DND-41 (cell line): Measurements from ENCODE around the gene RFNG.

Experiments
- ATAC-seq: fragments of 200-7000 bp; cut with Tn5 transposase; 3 replicates; pipeline ENCODE4 v1.9.1; 2021; ENCODE audit warnings: low read depth; ENCODE audit not compliant: insufficient read depth
- DNase-seq: peaks from one replicate; pipeline ENCODE4 v3.0.0-alpha.2; 2020
- H2AFZ ChIP-seq: 2 replicates; pipeline ENCODE4 v1.6.0; 2012; ENCODE audit warnings: low read depth, low read length
- H3K27ac ChIP-seq: 2 replicates; pipeline ENCODE4 v1.5.1; 2012; ENCODE audit warnings: low read length, inconsistent platforms
- H3K27me3 ChIP-seq: fragments of 200-600 bp; sonication (generic); 2 replicates; pipeline ENCODE4 v1.6.0; 2012; ENCODE audit warnings: low read length, mild to moderate bottlenecking, inconsistent platforms; ENCODE audit not compliant: insufficient read depth, poor library complexity
- H3K36me3 ChIP-seq: 2 replicates; pipeline ENCODE4 v1.5.1; 2012; ENCODE audit warnings: low read length, inconsistent platforms; ENCODE audit not compliant: insufficient read depth
- H3K4me1 ChIP-seq: 2 replicates; pipeline ENCODE4 v1.5.1; 2012; ENCODE audit warnings: mild to moderate bottlenecking, low read length; ENCODE audit not compliant: insufficient read depth
- H3K4me2 ChIP-seq: 2 replicates; pipeline ENCODE4 v1.6.0; 2012; ENCODE audit warnings: mild to moderate bottlenecking, moderate library complexity, low read length, inconsistent platforms; ENCODE audit not compliant: insufficient read depth
- H3K4me3 ChIP-seq, 2 experiments: fragments of 200-600 bp in 1 of 2; shearing (Covaris generic) in 1 of 2; 2 replicates each; pipeline ENCODE4 v1.5.1; 2012 to 2016; ENCODE audit warnings: inconsistent platforms in 2 of 2, low read length in 2 of 2, mild to moderate bottlenecking in 2 of 2, low read depth in 1 of 2, moderate library complexity in 1 of 2
- H3K79me2 ChIP-seq: 2 replicates; pipeline ENCODE4 v1.6.0; 2012; ENCODE audit warnings: low read length, inconsistent platforms; ENCODE audit not compliant: insufficient read depth
- H3K9ac ChIP-seq: 2 replicates; pipeline ENCODE4 v1.6.0; 2012; ENCODE audit warnings: low read depth, mild to moderate bottlenecking, inconsistent platforms, low read length, moderate library complexity
- H3K9me3 ChIP-seq: 2 replicates; pipeline ENCODE4 v1.5.1; 2012; ENCODE audit warnings: low read length, moderate library complexity, mild to moderate bottlenecking, inconsistent platforms; ENCODE audit not compliant: insufficient read depth, severe bottlenecking
- H4K20me1 ChIP-seq: 2 replicates; pipeline ENCODE4 v1.6.0; 2012; ENCODE audit warnings: low read length; ENCODE audit not compliant: insufficient read depth
- CTCF ChIP-seq: IDR thresholded peaks from 2 replicates; pipeline ENCODE4 v1.5.1; 2012; ENCODE audit warnings: borderline replicate concordance, low read length, moderate library complexity, mild to moderate bottlenecking; ENCODE audit not compliant: poor library complexity, severe bottlenecking; ENCODE audit errors: extremely low read depth
- EZH2 ChIP-seq: IDR thresholded peaks from 3 replicates; pipeline ENCODE4 v1.6.1; 2012; ENCODE audit warnings: borderline replicate concordance, low read depth, mild to moderate bottlenecking, moderate library complexity, low read length, inconsistent platforms; ENCODE audit not compliant: severe bottlenecking

Gene RFNG

DNA sequence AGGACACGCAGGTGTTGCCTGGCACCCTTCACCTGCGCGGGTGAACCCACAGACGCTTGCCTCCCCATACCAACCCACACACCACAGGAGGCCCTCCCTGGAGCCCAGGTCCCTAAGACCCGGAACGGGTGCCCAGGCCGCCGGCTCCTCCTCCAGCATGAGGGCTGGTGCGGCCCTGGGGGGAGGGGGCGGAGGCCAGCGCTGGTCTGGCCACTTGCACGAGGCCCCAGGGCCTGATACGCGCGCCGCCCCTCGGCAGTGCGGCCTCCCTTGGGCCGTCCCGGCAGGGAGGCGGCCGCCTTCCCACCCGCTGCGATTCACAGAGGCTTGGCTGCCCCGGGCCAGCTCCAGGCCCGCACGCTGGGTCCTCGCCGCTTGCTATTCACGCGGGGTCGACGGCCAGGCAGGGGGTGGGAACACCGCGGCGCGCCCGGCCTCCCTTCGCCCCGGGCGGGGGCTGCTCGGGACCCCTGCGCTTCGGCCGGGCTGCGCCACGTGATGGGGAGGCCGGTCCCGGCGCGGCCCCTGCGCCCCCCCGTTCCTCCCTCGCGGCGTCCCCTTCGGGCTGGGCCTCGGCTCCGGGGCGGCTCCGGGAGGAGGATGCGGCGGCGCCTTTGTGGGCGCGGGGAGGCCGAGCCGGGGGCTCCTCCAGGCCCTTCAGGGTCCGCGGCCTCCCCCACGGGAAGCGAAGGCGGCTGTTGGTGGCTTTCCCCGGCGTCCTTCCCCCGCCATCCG lies 45.7 kb upstream of the RFNG start:
- DNase-seq = peak; percentile 39
- no peaks in the 10 kb centered on the region for H3K9me3 ChIP-seq

GRCh38 chr17:82096709-82097183 lies 45.1 kb upstream of the RFNG start:
- no peak for ATAC-seq
- no peaks in the 10 kb centered on the region for H3K9me3 ChIP-seq
- H3K4me1 ChIP-seq = peaks cover 52% of the 10 kb centered on the region
- peaks cover 73% of the 10 kb centered on the region for H3K79me2 ChIP-seq
- TF ChIP-seq CTCF (no peak), EZH2 (no peak)
- H3K27me3 ChIP-seq = no peaks in the 10 kb centered on the region
- DNase-seq = no peak
- peaks cover 55% of the 10 kb centered on the region for H3K36me3 ChIP-seq
- peak overlapping the region; percentile 78 for H3K4me2 ChIP-seq
- peaks cover 44% of the 10 kb centered on the region for H4K20me1 ChIP-seq
- H2AFZ ChIP-seq = no peak overlapping the region
- peak overlapping the region; percentile 83 for H3K27ac ChIP-seq
- peak overlapping the region; percentile 95 for H3K9ac ChIP-seq
- peak overlapping the region; percentile 62 to 73; a peak in 3 of 4 replicates for H3K4me3 ChIP-seq

More for the DNA sequence above, 45.7 kb upstream of the RFNG start:
- TF ChIP-seq CTCF (no peak), EZH2 (no peak)
- peak overlapping the region; percentile 78 for H3K4me2 ChIP-seq
- peak overlapping the region; percentile 62 to 73 for H3K4me3 ChIP-seq
- H3K27ac ChIP-seq = peak overlapping the region; percentile 83
- no peaks in the 10 kb centered on the region for H3K27me3 ChIP-seq
- peak; percentile 8 for ATAC-seq
- H4K20me1 ChIP-seq = peaks cover 39% of the 10 kb centered on the region
- peak overlapping the region; percentile 59 for H2AFZ ChIP-seq
- peaks cover 68% of the 10 kb centered on the region for H3K79me2 ChIP-seq
- peaks cover 52% of the 10 kb centered on the region for H3K4me1 ChIP-seq
- H3K9ac ChIP-seq = peak overlapping the region; percentile 95
- peaks cover 49% of the 10 kb centered on the region for H3K36me3 ChIP-seq

- peaks cover 50% of the 10 kb centered on the region for H4K20me1 ChIP-seq
- H3K27ac ChIP-seq = peak overlapping the region; percentile 83
- H3K4me3 ChIP-seq = peak overlapping the region; percentile 62 to 73; a peak in 3 of 4 replicates
- peaks cover 61% of the 10 kb centered on the region for H3K36me3 ChIP-seq
- no peaks in the 10 kb centered on the region for H3K27me3 ChIP-seq
- no peaks in the 10 kb centered on the region for H3K9me3 ChIP-seq
- DNase-seq (no peak), ATAC-seq (no peak)
- H3K9ac ChIP-seq = peak overlapping the region; percentile 95
- H3K4me2 ChIP-seq = peak overlapping the region; percentile 78
- TF ChIP-seq EZH2 = no peak
- TF ChIP-seq CTCF = no peak
- H2AFZ ChIP-seq = no peak overlapping the region
- H3K79me2 ChIP-seq = peaks cover 76% of the 10 kb centered on the region
- H3K4me1 ChIP-seq = peaks cover 52% of the 10 kb centered on the region
Measured at GRCh38 chr17:82095777-82096708, 44.4 kb upstream of the RFNG start.
